HuH-7.5 (cell line): Measurements from ENCODE around the gene CD177.
"Not testable (repeated sequence)": the region's sequence is repeated elsewhere in the genome, so short reads cannot be mapped to it uniquely, and the experiment has no call there.

Source experiments
- DNase-seq: peaks from one replicate; pipeline ENCODE4 v3.0.0; 2011; ENCODE audit warnings: low spot score

The CD177 gene

GRCh38 chr19:43380771-43381386, 27.4 kb downstream of the CD177 start:
- DNase-seq: no peak

- DNase-seq: not testable (repeated sequence)
These were observed 29.2 kb downstream of the CD177 start for GRCh38 chr19:43382586-43383216.

GRCh38 chr19:43383254-43383653, 29.8 kb downstream of the CD177 start:
- DNase-seq: not testable (repeated sequence)

GRCh38 chr19:43383759-43384158, 30.3 kb downstream of the CD177 start:
- DNase-seq: not testable (repeated sequence)

DNA sequence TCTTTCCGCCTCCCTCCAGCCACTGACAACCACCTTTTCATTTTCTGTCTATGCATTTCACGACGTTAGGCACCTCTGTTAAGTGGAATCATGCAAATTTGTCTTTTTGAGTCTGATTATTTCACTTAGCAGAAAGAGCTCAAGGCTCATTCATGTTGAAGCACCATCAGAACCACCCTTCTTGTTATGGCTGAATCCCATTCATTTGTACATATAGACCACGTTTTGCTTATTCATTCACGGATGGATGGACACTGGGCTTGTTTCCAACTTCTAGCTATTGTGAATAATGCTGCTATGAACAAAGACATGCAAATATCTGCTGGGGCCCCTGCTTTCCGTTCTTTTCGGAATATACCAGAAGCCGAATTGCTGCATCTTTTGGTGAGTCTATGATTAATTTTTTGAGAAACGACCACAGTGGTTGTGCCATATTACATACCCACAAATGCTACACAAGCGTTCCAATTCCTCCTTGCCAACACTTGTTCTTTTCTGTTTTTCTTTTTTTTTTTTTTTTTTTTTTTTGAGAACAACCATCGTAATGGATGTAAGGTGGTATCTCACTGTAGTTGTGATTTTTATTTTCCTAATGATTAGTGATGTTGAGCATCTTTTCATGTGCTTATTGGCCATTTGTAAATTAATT, 37.5 kb downstream of the CD177 start:
- not testable (repeated sequence) for DNase-seq

DNA sequence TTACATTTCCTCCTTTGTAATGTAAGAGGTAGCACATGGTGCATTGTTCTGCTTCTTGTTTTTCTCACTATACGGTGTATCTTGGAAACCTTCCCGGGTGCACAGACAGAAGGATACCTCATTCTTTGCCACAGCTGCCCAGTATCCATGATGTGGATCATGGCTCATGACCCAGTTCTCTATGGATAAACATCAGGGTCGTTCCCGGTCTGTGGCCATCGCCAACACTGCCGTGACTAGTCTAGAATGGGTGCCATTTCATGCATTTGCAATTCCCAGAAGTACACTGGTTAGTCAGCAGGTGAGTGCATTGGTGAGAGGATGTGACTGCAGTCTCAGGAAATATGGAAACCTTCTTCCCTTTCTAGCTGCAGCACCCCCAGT, 38.1 kb downstream of the CD177 start:
- DNase-seq: not testable (repeated sequence)

- not testable (repeated sequence) for DNase-seq
These were observed 40.0 kb downstream of the CD177 start for GRCh38 chr19:43393501-43393900.

GRCh38 chr19:43395561-43395960, 42.1 kb downstream of the CD177 start:
- DNase-seq: no peak

GRCh38 chr19:43406297-43406696, 52.8 kb downstream of the CD177 start:
- DNase-seq: no peak

GRCh38 chr19:43407416-43408005, 54.0 kb downstream of the CD177 start:
- DNase-seq: no peak

DNA sequence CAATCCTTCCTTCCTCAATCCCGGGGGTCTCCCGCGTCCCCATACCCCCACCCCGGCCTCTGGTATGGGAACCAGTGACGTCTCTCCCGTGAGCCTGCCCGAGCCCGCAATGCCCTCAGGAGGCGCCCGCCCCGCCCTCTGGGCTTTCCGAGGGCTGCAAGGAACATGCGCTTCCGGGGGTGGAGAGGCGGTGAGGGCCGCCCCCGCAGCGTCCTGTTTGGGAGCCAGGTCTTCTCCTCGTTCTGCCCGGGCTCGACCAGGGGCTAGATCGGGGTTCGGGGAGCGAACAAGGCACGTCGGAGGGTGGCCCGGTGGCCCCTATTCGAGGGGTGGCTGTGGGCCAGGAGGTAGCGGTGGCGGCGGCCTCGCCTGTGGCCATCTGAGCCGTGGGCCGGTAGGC, 54.6 kb downstream of the CD177 start:
- no peak for DNase-seq

DNA sequence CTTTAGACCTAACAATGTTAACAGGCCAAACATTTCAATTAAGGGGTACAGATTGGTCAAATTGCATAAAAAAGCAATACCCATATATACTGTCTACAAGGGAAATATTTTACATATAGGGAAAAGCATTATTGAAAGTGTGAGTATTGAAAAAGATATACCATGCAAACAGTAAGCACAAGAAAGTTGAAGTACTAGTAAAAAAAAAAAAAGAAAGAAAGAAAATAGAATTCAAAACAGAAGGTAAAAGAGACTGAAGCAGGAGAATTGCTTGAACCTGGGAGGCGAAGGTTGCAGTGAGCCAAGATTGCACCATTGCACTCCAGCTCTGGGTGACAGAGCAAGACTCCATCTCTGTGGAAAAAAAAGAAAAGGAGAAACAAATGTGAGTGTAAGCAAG, 55.9 kb downstream of the CD177 start:
- no peak for DNase-seq

DNA sequence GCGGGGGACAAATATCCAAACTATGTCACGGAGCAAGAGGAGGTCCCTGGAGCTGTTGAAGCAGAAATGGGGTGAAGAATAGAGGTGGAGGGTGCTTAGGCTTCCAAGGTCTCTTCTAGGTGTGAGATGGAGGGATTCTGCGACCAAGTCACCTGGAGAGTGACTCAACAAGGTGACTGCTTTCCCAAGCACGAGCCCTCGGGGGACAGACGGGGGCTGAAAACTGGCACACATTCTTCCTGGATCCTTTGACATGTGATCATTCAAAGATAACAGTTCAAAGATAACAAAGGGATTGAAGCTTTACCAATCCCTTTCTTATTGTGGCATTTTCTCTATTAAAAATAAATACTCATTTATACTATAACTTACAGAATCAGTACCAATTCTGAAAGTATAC, 59.0 kb downstream of the CD177 start:
- DNase-seq: no peak
